K562 (cell line): ENCODE measurements around the gene ATP6V0E2. TPM values are rescaled to one million over a fixed set of nuclear protein-coding genes. Genes with fewer than 3 reads are reported as not detected.

ENCODE experiments used
- EGR1 ChIP-seq: fragments of 450-650 bp; conservative IDR thresholded peaks from 2 replicates; pipeline ENCODE4 v1.6.1; 2017; ENCODE audit warnings: mild to moderate bottlenecking
- HINFP ChIP-seq: fragments of 450-650 bp; conservative IDR thresholded peaks from 2 replicates; pipeline ENCODE4 v1.6.1; 2016; ENCODE audit warnings: missing genetic modification characterization, low read depth, mild to moderate bottlenecking, control low read depth, missing compliant biosample characterization
- LCOR ChIP-seq: sonication (generic); formaldehyde crosslinking; IDR thresholded peaks from 2 replicates; pipeline ENCODE4 v1.8.0; 2022; ENCODE audit warnings: mild to moderate bottlenecking, missing genetic modification reagents
- NR3C1 ChIP-seq: sonication (generic); formaldehyde crosslinking; IDR thresholded peaks from 2 replicates; pipeline ENCODE4 v1.8.1; 2022; ENCODE audit warnings: missing genetic modification reagents
- NRF1 ChIP-seq, 2 experiments: fragments of 450-650 bp; IDR thresholded peaks in 1 of 2; conservative IDR thresholded peaks in 1 of 2; 2 replicates each; pipeline ENCODE4 v1.6.1; 2014; ENCODE audit warnings: mild to moderate bottlenecking in 2 of 2
- PHF21A ChIP-seq: fragments of 450-650 bp; IDR thresholded peaks from 2 replicates; pipeline ENCODE4 v1.6.1; 2017; ENCODE audit warnings: low read depth, borderline replicate concordance
- POLR2G ChIP-seq: fragments of 200-400 bp; formaldehyde crosslinking; IDR thresholded peaks from 2 replicates; pipeline ENCODE4 v1.6.1; 2017; ENCODE audit warnings: low read depth, mild to moderate bottlenecking, antibody characterized with exemption, low read length, moderate library complexity
- RERE ChIP-seq: sonication (generic); formaldehyde crosslinking; IDR thresholded peaks from 2 replicates; pipeline ENCODE4 v1.8.0; 2023; ENCODE audit warnings: missing genetic modification reagents, mild to moderate bottlenecking, borderline replicate concordance
- TSHZ1 ChIP-seq: fragments of 250-450 bp; sonication (Bioruptor Pico); IDR thresholded peaks from 2 replicates; pipeline ENCODE4 v1.4.0; 2020; ENCODE audit warnings: mild to moderate bottlenecking, moderate library complexity
- ZBTB33 ChIP-seq: sonication (generic); formaldehyde crosslinking; IDR thresholded peaks from 2 replicates; pipeline ENCODE4 v1.8.1; 2023; ENCODE audit warnings: mild to moderate bottlenecking, missing genetic modification reagents
- ZNF395 ChIP-seq: fragments of 200-800 bp; sonication (Bioruptor generic); IDR thresholded peaks from 2 replicates; pipeline ENCODE4 v1.6.1; 2017; ENCODE audit warnings: missing genetic modification characterization, missing compliant biosample characterization
- polyA plus RNA-seq, 8 experiments: library from polyadenylated mRNA; depleted of rRNA in 4 of 8; stranded (reverse) in 5 of 8; unstranded in 3 of 8; fragments of >200 nt; fragmentation: Nextera tagmentation in 2 of 8; fragmentation: Illumina TruSeq in 1 of 8; extraction: Ambion mirVana in 2 of 8; extraction: Trizol in 1 of 8; gene quantifications; 2 replicates each; pipeline versions ENCODE4 v1.2.1 to v1.2.3, GENCODE V29; 2011 to 2014; ENCODE audit warnings: inconsistent platforms in 1 of 8, missing spikeins in 1 of 8
- total RNA-seq, 7 experiments: library from RNA; depleted of rRNA in 6 of 7; stranded (reverse); fragments of >200 nt in 6 of 7; fragmentation: Illumina TruSeq in 2 of 7; extraction: Trizol in 2 of 7; gene quantifications; 2 replicates each; pipeline versions ENCODE4 v1.2.1 to v1.2.3, GENCODE V29; 2011 to 2021; ENCODE audit warnings: low replicate concordance in 1 of 7

Gene ATP6V0E2
- total and polyA plus RNA-seq, 9 of the 15 experiments (the other 6 are each of a cell fraction or from before 2014, with no cell fraction given) = 0.55 to 18.5 (median 10.9) TPM

GRCh38 chr7:149838224-149838991, 35.4 kb upstream of the ATP6V0E2 start, which contains the start of gene ZNF862 (continued):
- TF ChIP-seq RERE (CRISPR knock-in tag) (peak; percentile 90; the same call in 1 of the 2 replicates), LCOR (peak; percentile 51; the same call in 1 of the 2 replicates), POLR2G (peak; percentile 91), NRF1 (conservative IDR thresholded peaks at IDR 0.05 in 1 of 2, IDR thresholded peaks at IDR 0.05 in 1 of 2) (peak; percentile 86 to 90), HINFP (peak; percentile 91; the same call in 1 of the 2 replicates), TSHZ1 (CRISPR knock-in tag) (no peak), EGR1 (peak; percentile 50), PHF21A (no peak), ZNF395 (CRISPR knock-in tag) (peak; percentile 83; the same call in 1 of the 2 replicates), NR3C1 (CRISPR knock-in tag) (no peak), ZBTB33 (peak; percentile 55; the same call in 1 of the 2 replicates)
